Motor neuron (in vitro differentiated cells): Measurements from ENCODE around the gene TELO2. TPM values are rescaled to one million over a fixed set of nuclear protein-coding genes. Genes with fewer than 3 reads are reported as not detected.

Experiments used
- ATAC-seq, 8 experiments: fragments of 200-7000 bp; cut with Tn5 transposase; replicated peaks in 6 of 8; 2 replicates each; pipeline ENCODE4 v1.8.0; 2021; ENCODE audit warnings: mild to moderate bottlenecking in 8 of 8, moderate library complexity in 8 of 8
- H3K27ac ChIP-seq, 2 donors: fragments of 250-450 bp; sonication (Bioruptor Pico); 2 replicates each; pipeline ENCODE4 v1.9.0; 2021; ENCODE audit warnings: antibody characterized with exemption in 2 of 2, mild to moderate bottlenecking in 2 of 2, moderate library complexity in 1 of 2
- H3K4me1 ChIP-seq, 2 donors: fragments of 250-450 bp; sonication (Bioruptor Pico); replicated peaks in 1 of 2; 2 replicates each; pipeline ENCODE4 v1.6.1; 2021; ENCODE audit warnings: antibody characterized with exemption in 2 of 2, mild to moderate bottlenecking in 2 of 2, moderate library complexity in 1 of 2
- H3K4me3 ChIP-seq, 5 donors: fragments of 250-450 bp; sonication (Bioruptor Pico); 2 replicates each; pipeline ENCODE4 v1.9.0; 2021; ENCODE audit warnings: antibody characterized with exemption in 5 of 5, mild to moderate bottlenecking in 5 of 5, moderate library complexity in 4 of 5
- WGBS, 10 experiments: fragments of 450-650 bp; shearing (Covaris generic); methylation state at CpG; one replicate each; pipeline ENCODE4 v1.0.0; 2022; 5-methylcytosine and 5-hydroxymethylcytosine counted together
- in situ Hi-C, 9 experiments: fragments of 400-800 bp; cut with MboI; loops; one replicate each; pipeline ENCODE4 v1.15.0; 2021; ENCODE audit warnings: low sequenced_read_pairs in 9 of 9, low pct_unique_long_range_greater_than_20kb in 2 of 9; ENCODE audit not compliant: unreplicated experiment in 9 of 9
- total RNA-seq, 8 experiments: library from RNA; unstranded; fragments of 300-600 nt; gene quantifications; 2 replicates each; pipeline versions ENCODE4 v1.2.3 to v1.2.4, GENCODE V29; 2022

Gene TELO2
- total RNA-seq, 8 experiments from 2014 or later, result 8.1 to 37.8 (median 15.2) TPM

DNA sequence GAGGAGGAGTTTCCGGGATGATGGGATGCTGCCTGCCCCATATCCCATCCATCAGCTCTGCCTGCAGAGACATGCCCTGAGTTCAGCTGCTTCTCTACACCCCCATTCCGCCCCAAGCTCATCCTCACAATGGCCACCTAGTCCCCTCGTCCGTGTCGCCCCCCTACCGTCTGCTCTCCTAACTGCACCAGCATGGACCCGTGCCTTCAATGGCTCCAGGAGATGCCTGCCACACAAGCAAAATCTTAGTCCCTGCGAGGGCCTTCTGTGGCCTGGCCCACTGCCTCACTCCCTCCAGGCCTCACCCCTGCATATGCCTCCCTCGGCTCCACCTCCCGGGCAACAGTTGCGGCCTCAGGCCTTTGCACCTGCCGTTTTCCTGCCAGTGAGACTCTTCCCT is 1.8 kb upstream of the TELO2 start:
- in situ Hi-C loops, result no loop called here
- WGBS, 10 experiments, result 70 to 100% (median 80%) methylated on average over 1 to 8 of the region's 12 CpGs; no CpG with 5 or more reads in 5 of the 10 experiments
- no peak for ATAC-seq
- Histone ChIP-seq H3K4me3 (no peak overlapping the region), H3K4me1 (peaks cover 9 to 15% of the 10 kb centered on the region in 2 donors), H3K27ac (no peak overlapping the region)

DNA sequence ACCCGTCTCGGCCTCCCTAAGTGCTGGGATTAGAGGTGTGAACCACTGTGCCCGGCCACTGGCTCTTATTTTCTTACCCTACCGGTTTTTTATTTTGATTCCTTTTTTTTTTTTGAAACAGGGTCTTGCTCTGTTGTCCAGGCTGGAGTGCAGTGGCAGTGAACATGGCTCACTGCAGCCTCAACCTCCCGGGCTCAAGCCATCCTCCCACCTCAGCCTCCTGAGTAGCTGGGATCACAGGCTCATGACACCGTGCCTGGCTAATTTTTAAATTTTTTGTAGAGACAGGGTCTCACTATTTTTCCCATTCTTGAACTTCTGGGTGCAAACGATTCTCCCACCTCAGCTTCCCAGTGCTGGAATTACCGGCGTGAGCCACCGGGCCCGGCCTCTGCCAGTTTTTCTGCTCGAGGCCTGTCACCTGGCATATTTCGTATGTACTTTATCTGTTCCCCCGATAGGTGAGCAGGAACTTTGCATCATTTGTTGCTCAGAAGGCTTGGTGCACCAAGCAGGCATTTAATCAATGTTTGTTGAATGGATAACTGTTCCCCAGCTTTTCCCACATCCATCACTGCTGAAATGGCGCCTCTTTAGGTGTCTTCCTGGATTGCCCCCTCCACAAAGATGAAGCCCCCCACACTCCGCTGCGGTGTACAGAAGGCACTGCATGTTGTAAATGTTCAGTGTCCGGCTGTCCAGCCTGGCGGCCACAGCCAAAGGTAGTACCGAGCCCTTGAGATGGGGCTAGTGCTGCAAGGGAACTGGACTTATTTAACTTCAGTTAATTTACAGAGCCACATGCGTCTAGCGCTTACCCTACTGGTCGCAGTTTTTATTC is 858 bp upstream of the TELO2 start:
- 55 to 100% (median 90%) methylated on average over 2 to 20 of the region's 23 CpGs; no CpG with 5 or more reads in 2 of the 10 experiments for WGBS, 10 experiments
- H3K4me1 ChIP-seq, result peaks cover 9 to 15% of the 10 kb centered on the region in 2 donors
- peak overlapping the region; percentile 80 to 99 (median 84) for H3K4me3 ChIP-seq
- peak overlapping the region; percentile 92 to 97 for H3K27ac ChIP-seq
- no peak for ATAC-seq
- in situ Hi-C loops, result no loop called here

DNA sequence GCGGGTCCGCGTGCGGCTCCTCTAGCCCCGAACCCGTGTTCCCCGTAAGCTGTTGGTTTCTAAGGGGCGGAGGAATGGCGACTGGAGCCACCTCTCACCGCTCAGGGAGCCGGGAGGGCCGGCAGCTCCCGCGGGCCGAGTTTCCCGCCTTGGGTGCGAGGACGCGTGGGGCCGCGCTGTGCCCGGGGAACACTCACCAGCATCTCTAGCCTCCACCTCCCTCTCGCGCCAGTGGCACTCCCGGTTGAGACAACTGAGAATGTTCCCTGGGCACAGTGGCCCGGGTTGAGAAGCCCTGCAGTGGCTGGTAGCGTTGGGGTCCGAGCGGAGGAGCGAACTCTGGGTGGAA is 560 bp downstream of the TELO2 start:
- ATAC-seq, result peak in 5 of 8 experiments; percentile 21 to 49 (median 30)
- Histone ChIP-seq H3K4me3 (peak overlapping the region; percentile 80 to 99 (median 84)), H3K27ac (peak overlapping the region; percentile 92 to 97), H3K4me1 (peaks cover 9 to 15% of the 10 kb centered on the region in 2 donors)
- in situ Hi-C loops, result no loop called here
- WGBS, 10 experiments, result 3% methylated on average over 7 of the region's 30 CpGs; no CpG with 5 or more reads in 9 of the 10 experiments

DNA sequence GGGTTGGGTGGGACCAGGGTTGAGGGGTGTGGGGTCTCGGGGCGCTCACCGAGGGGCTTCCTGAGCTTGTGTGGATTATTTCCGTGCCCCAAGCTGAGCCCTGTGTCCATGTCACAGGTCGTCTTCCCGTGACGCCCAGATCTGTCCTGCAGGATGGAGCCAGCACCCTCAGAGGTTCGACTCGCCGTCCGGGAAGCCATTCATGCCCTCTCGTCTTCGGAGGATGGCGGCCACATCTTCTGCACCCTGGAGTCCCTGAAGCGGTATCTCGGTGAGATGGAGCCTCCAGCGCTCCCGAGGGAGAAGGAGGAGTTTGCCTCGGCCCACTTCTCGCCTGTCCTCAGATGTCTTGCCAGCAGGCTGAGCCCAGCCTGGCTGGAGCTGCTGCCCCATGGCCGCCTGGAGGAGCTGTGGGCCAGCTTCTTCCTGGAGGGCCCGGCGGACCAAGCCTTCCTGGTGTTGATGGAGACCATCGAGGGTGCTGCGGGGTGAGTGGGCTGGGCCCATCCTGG is 1.0 kb downstream of the TELO2 start:
- Histone ChIP-seq H3K27ac (no peak overlapping the region), H3K4me3 (peak overlapping the region; percentile 80 to 99 (median 84)), H3K4me1 (peaks cover 9 to 15% of the 10 kb centered on the region in 2 donors)
- 0 to 23% (median 20%) methylated on average over 1 to 8 of the region's 25 CpGs; no CpG with 5 or more reads in 5 of the 10 experiments for WGBS, 10 experiments
- in situ Hi-C loops, result no loop called here
- peak in 7 of 8 experiments; percentile 6 to 78 (median 18) for ATAC-seq

DNA sequence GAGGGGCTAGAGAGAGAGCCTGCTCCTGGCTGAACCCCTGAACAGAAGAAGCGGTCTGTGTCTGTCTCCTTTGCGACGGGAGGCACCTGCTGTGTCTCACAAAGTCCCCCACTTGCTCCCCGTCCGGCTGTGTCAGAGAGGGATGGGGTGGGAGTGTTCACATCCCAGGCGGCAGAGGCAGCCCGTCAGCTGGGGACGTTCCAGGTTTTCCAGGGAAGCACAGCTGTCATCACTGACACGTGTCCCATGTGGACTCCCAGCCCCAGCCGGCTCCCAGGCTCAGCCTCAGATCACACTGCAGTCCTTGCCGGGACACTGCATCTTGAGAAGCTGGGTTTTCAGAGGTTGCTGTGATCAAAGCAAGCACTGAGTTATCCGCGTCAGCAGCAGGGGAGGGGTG is 1.6 kb downstream of the TELO2 start:
- Histone ChIP-seq H3K4me1 (peaks cover 9 to 15% of the 10 kb centered on the region in 2 donors), H3K4me3 (peak overlapping the region in 2 of 5 donors; percentile 80 to 82), H3K27ac (no peak overlapping the region)
- peak in 3 of 8 experiments; percentile 3 to 9 (median 4) for ATAC-seq
- 27 to 97% (median 59%) methylated on average over 1 to 9 of the region's 13 CpGs; no CpG with 5 or more reads in 6 of the 10 experiments for WGBS, 10 experiments
- in situ Hi-C loops, result no loop called here

DNA sequence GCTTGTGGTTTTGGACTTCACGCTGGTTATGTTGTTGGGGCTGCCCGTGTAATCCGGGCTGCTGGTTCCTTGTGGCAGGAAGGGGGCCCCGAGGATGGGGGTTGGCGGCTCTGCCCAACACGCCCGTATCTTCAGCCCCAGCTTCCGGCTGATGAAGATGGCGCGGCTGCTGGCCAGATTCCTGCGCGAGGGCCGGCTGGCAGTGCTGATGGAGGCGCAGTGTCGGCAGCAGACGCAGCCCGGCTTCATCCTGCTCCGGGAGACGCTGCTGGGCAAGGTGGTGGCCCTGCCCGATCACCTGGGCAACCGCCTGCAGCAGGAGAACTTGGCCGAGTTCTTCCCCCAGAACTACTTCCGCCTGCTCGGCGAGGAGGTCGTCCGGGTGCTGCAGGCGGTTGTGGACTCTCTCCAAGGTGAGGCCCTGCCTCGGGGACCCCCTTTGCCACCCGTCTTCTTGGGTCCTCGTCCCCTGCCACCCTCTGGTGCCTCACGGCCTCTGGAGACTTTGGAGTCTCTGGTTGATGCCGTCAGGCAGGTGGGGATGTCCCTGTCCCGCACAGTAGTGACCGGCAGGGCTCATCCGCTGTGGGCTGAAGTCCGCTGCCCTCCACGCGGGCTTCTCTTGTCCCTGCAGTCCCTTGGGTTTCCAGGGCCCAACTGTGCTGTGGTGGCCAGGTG is 2.2 kb downstream of the TELO2 start:
- H3K4me3 ChIP-seq, result no peak overlapping the region
- 94 to 100% (median 97%) methylated on average over 2 to 12 of the region's 39 CpGs; no CpG with 5 or more reads in 7 of the 10 experiments for WGBS, 10 experiments
- H3K27ac ChIP-seq, result no peak overlapping the region
- in situ Hi-C loops, result no loop called here
- no peak for ATAC-seq
- peaks cover 9 to 15% of the 10 kb centered on the region in 2 donors for H3K4me1 ChIP-seq

DNA sequence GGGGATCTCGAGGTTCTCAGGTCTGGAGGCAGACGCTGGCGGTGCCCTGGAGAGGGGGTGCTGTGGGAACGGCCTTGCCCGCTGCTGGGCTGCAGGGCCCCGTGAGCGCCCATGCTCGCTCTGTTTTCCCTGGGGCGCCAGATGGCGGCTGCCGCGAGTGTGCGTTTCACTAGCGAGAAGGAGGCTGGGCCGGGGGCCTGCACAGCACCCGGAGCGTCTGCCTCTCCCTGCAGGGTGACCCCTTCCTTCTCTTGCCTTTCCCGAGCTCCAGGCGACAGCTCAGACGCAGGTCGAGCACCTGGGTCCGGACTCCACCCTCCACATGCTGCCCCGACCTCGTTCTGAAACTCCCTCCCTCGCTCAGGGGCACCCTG is 2.7 kb downstream of the TELO2 start:
- 50 to 100% (median 95%) methylated on average over 1 to 14 of the region's 25 CpGs; no CpG with 5 or more reads in 6 of the 10 experiments for WGBS, 10 experiments
- H3K4me1 ChIP-seq, result peaks cover 9 to 15% of the 10 kb centered on the region in 2 donors
- in situ Hi-C loops, result no loop called here
- H3K27ac ChIP-seq, result no peak overlapping the region
- H3K4me3 ChIP-seq, result no peak overlapping the region
- no peak for ATAC-seq

DNA sequence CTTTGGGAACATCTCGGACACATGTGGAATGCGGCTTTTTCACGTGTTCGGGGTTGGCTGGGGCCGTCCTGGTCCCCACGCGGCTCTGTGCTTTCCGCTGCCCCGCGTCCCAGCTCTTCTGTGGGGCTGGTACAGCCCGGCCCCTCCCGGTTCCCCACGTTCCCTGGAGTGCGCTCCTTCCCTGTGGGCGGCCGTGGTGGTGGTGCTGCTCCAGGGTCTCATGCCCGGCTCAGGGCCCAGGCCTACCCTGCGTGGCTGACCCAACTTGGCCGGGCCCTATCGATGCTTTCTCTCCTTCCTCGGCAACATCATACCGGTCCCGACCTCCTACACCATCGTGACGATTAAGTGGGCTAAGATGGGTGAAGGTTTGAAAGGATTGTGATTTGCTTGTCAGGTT is 3.3 kb downstream of the TELO2 start:
- 89 to 100% (median 96%) methylated on average over 1 to 8 of the region's 25 CpGs; no CpG with 5 or more reads in 6 of the 10 experiments for WGBS, 10 experiments
- Histone ChIP-seq H3K4me1 (peaks cover 9 to 15% of the 10 kb centered on the region in 2 donors), H3K27ac (no peak overlapping the region), H3K4me3 (no peak overlapping the region)
- ATAC-seq, result no peak
- in situ Hi-C loops, result no loop called here

DNA sequence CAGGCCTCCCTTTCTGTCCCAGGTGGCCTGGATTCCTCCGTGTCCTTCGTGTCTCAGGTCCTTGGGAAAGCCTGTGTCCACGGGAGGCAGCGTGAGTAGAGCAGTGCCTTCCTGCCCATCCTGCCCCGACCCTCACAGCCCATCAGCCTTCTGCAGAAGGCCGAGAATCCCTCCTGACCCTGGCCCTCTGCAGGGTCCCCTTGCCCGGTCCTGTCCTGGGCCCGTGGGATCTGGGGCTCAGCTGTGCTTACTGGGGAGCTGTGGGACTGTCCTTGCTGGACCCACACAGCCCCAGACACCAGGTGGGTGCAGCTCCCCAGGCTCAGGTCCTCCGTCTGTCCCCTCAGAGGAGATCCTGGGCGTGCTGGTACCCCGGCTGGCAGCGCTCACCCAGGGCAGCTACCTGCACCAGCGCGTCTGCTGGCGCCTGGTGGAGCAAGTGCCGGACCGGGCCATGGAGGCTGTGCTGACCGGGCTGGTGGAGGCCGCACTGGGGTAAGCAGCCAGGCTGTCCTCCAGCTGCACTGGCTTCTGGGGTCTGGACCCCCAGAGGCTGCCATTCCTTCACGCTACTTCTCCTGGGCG is 3.9 kb downstream of the TELO2 start:
- H3K4me1 ChIP-seq, result peaks cover 9 to 15% of the 10 kb centered on the region in 2 donors
- WGBS, 10 experiments, result 70 to 95% (median 86%) methylated on average over 1 to 6 of the region's 21 CpGs; no CpG with 5 or more reads in 6 of the 10 experiments
- H3K4me3 ChIP-seq, result no peak overlapping the region
- H3K27ac ChIP-seq, result no peak overlapping the region
- in situ Hi-C loops, result no loop called here
- ATAC-seq, result no peak

DNA sequence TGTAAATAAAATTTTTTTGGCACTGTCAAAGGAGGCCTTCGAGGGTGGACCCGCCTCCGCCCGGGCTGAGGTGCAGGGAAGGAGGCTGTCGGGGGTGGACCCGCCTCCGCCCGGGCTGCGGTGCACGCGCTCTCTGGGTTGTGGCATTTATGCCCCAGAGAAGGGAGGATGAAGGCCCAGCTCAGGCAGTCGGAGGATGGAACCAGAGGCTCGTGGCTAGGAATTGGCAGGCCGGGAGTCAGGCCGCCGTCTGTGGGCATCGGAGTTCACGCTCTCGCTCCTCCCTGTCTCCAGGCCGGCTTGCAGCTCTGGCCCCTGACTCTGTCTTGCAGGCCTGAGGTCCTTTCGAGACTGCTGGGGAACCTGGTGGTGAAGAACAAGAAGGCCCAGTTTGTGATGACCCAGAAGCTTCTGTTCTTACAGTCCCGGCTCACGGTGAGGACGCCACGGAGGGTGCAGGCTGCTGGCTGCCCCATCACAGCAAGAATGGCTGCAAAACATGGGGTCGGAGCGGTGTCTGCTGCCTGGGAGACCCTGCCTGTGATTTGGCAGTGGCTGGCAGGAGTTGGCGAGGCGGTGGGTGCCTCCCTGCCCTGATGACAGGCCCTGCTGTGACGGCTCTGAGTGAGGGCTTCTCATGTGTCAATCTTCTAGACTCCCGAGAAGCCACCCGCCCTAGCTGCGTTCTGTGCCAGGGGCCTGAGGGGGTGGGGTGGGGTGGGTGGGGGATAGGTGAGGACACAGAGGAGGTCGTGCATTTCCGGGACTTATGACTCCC is 5.9 kb downstream of the TELO2 start:
- no peak for ATAC-seq
- in situ Hi-C loops, result no loop called here
- no peak overlapping the region for H3K27ac ChIP-seq
- H3K4me1 ChIP-seq, result peaks cover 5 to 8% of the 10 kb centered on the region in 2 donors
- 89 to 100% (median 100%) methylated on average over 1 to 7 of the region's 35 CpGs; no CpG with 5 or more reads in 5 of the 10 experiments for WGBS, 10 experiments
- H3K4me3 ChIP-seq, result no peak overlapping the region

DNA sequence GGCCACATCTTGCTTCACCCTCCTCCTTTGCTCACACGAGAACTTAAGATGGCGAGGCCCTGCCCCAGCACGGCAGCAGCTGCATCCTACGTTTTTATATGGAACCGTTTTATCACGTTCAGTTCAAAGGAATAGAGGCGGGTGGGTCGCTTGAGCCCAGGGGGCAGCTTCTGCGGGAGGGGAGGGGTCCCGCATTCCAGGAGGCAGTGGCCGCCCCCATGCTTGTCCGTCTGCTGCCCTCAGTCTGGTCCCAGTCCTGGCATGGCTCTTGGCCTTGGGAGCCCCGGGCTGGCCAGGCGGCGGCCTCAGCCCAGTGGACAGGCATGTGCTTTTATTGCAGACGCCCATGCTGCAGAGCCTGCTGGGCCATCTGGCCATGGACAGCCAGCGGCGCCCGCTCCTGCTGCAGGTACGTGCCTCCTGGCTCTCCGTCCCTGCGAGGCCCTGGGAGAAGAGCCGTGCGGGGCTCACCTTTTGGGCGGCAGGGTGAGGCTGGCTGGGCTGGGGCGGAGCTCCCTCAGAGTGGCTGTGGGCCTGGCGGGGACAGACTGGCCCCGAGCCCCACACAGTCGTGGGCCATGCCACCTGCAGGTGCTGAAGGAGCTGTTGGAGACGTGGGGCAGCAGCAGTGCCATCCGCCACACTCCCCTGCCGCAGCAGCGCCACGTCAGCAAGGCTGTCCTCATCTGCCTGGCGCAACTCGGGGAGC is 6.8 kb downstream of the TELO2 start:
- WGBS, 10 experiments, result 82 to 100% (median 95%) methylated on average over 1 to 14 of the region's 36 CpGs; no CpG with 5 or more reads in 6 of the 10 experiments
- no peak overlapping the region for H3K4me3 ChIP-seq
- in situ Hi-C loops, result no loop called here

More for the DNA sequence above, 6.8 kb downstream of the TELO2 start:
- no peak overlapping the region for H3K27ac ChIP-seq
- H3K4me1 ChIP-seq, result no peaks in the 10 kb centered on the region
- ATAC-seq, result peak in 1 of 8 experiments; percentile 4
